IMR-90 (cell line): Measurements from ENCODE around the gene SLC52A3. TPM values are rescaled to one million over a fixed set of nuclear protein-coding genes. Genes with fewer than 3 reads are reported as not detected.

Experiments used
- ATAC-seq: fragments of 200-7000 bp; cut with Tn5 transposase; 2 replicates; pipeline ENCODE4 v1.9.1; 2020; ENCODE audit warnings: low read depth, mild to moderate bottlenecking, moderate library complexity
- BruUV-seq: library from RNA; stranded (reverse); fragments of 400-500 nt; replicated peaks from 2 replicates; lab custom pipeline; 2021; lab: Mats Ljungman, UMichigan
- CTCF ChIA-PET: fragments of 300-600 bp; formaldehyde crosslinking; extraction: SDS; loops from one replicate; lab custom pipeline; 2021; ENCODE audit warnings: antibody characterized with exemption; lab: Yijun Ruan, JAX
- POLR2A ChIA-PET: fragments of 300-600 bp; sonication (Branson Sonifier 250); formaldehyde crosslinking; loops from one replicate; lab custom pipeline; 2022; ENCODE audit warnings: antibody characterized with exemption; ENCODE audit not compliant: unreplicated experiment; lab: Charles Lee
- DNase-seq: peaks from one replicate; pipeline ENCODE4 v3.0.0; 2013
- H2AFZ ChIP-seq: replicated peaks from 2 replicates; pipeline ENCODE3; 2013; ENCODE audit warnings: low read length, mild to moderate bottlenecking; ENCODE audit not compliant: poor library complexity
- H2AK5ac ChIP-seq: 2 replicates; pipeline ENCODE4 v1.6.1; 2013; ENCODE audit warnings: low read depth, low read length, inconsistent platforms
- H2AK9ac ChIP-seq: replicated peaks from 2 replicates; pipeline ENCODE3; 2013; ENCODE audit warnings: mild to moderate bottlenecking, low read depth, low read length, moderate library complexity; ENCODE audit not compliant: poor library complexity
- H2BK120ac ChIP-seq: 2 replicates; pipeline ENCODE4 v1.6.1; 2013; ENCODE audit warnings: low read depth, low read length, inconsistent platforms
- H2BK15ac ChIP-seq: 3 replicates; pipeline ENCODE4 v1.6.1; 2013; ENCODE audit warnings: low read depth, low read length, inconsistent platforms
- H2BK20ac ChIP-seq: 2 replicates; pipeline ENCODE4 v1.6.1; 2013; ENCODE audit warnings: low read depth, mild to moderate bottlenecking, inconsistent platforms, low read length, moderate library complexity
- H2BK5ac ChIP-seq: 2 replicates; pipeline ENCODE4 v1.6.1; 2013; ENCODE audit warnings: mild to moderate bottlenecking, low read depth, low read length, inconsistent platforms; ENCODE audit not compliant: poor library complexity, severe bottlenecking
- H3K14ac ChIP-seq: replicated peaks from 2 replicates; pipeline ENCODE4 v1.6.1; 2013; ENCODE audit warnings: low read depth, low read length, inconsistent platforms
- H3K18ac ChIP-seq: 2 replicates; pipeline ENCODE4 v1.6.1; 2013; ENCODE audit warnings: low read depth, low read length, control low read depth
- H3K23ac ChIP-seq: 2 replicates; pipeline ENCODE4 v1.6.1; 2013; ENCODE audit warnings: low read depth, low read length, inconsistent platforms
- H3K27ac ChIP-seq: 2 replicates; pipeline ENCODE4 v1.5.1; 2013; ENCODE audit warnings: mild to moderate bottlenecking, control low read depth, low read length; ENCODE audit not compliant: insufficient read depth
- H3K27me3 ChIP-seq: 2 replicates; pipeline ENCODE4 v1.6.1; 2013; ENCODE audit warnings: low read length; ENCODE audit not compliant: control insufficient read depth, insufficient read depth
- H3K36me3 ChIP-seq: 2 replicates; pipeline ENCODE4 v1.6.1; 2013; ENCODE audit warnings: low read length, mixed read lengths; ENCODE audit not compliant: control insufficient read depth, insufficient read depth
- H3K4ac ChIP-seq: 2 replicates; pipeline ENCODE4 v1.6.1; 2013; ENCODE audit warnings: low read depth, low read length, inconsistent platforms
- H3K4me1 ChIP-seq: 2 replicates; pipeline ENCODE4 v1.6.1; 2013; ENCODE audit warnings: low read length, mixed read lengths; ENCODE audit not compliant: control insufficient read depth, insufficient read depth
- H3K4me2 ChIP-seq: 2 replicates; pipeline ENCODE4 v1.6.1; 2013; ENCODE audit warnings: low read depth, mild to moderate bottlenecking, control low read depth, low read length, moderate library complexity
- H3K4me3 ChIP-seq: 2 replicates; pipeline ENCODE4 v1.5.1; 2013; ENCODE audit warnings: low read depth, mild to moderate bottlenecking, control low read depth, low read length, moderate library complexity; ENCODE audit not compliant: insufficient read depth
- H3K56ac ChIP-seq: 2 replicates; pipeline ENCODE4 v1.6.1; 2013; ENCODE audit warnings: low read length, inconsistent platforms; ENCODE audit not compliant: insufficient read depth; ENCODE audit errors: extremely low read depth
- H3K79me1 ChIP-seq, 2 experiments: 2 replicates each; pipeline ENCODE4 v1.6.1; 2013; ENCODE audit warnings: low read length in 2 of 2, inconsistent platforms in 1 of 2, low read depth in 1 of 2
- H3K9ac ChIP-seq: 2 replicates; pipeline ENCODE4 v1.6.1; 2013; ENCODE audit warnings: low read depth, low read length, control low read depth
- H3K9me1 ChIP-seq: 2 replicates; pipeline ENCODE4 v1.6.1; 2013; ENCODE audit warnings: low read length, inconsistent platforms; ENCODE audit not compliant: insufficient read depth
- H3K9me3 ChIP-seq: 2 replicates; pipeline ENCODE4 v1.6.1; 2013; ENCODE audit warnings: low read length; ENCODE audit not compliant: control insufficient read depth, insufficient read depth
- H4K20me1 ChIP-seq: 2 replicates; pipeline ENCODE4 v1.6.1; 2013; ENCODE audit warnings: low read length, inconsistent platforms; ENCODE audit not compliant: insufficient read depth
- H4K5ac ChIP-seq: 2 replicates; pipeline ENCODE4 v1.6.1; 2013; ENCODE audit warnings: mild to moderate bottlenecking, low read depth, low read length, control low read depth
- H4K8ac ChIP-seq, 2 experiments: 2 replicates each; pipeline ENCODE4 v1.6.1; 2013; ENCODE audit warnings: low read depth in 2 of 2, low read length in 2 of 2, control low read depth in 1 of 2, inconsistent platforms in 1 of 2
- H4K91ac ChIP-seq: 2 replicates; pipeline ENCODE4 v1.6.1; 2013; ENCODE audit warnings: low read depth, low read length, inconsistent platforms; ENCODE audit not compliant: insufficient read depth
- CHD1 ChIP-seq: IDR thresholded peaks from 2 replicates; pipeline ENCODE4 v1.6.1; 2012; ENCODE audit warnings: low read depth, low read length, improper control_type of control experiment
- WGBS, 2 experiments: methylation state at CpG; one replicate each; pipeline versions ENCODE4 v1.1.5 to v1.1.7; 2013; ENCODE audit warnings: missing lambda C conversion rate in 2 of 2; ENCODE audit not compliant: insufficient read length in 1 of 2; ENCODE audit errors: extremely low coverage in 2 of 2; 5-methylcytosine and 5-hydroxymethylcytosine counted together
- dilution Hi-C: fragments of 300-500 bp; cut with HindIII; formaldehyde crosslinking; loops from one replicate; pipeline ENCODE4 v1.14.3; 2018; ENCODE audit warnings: low sequenced_read_pairs; ENCODE audit not compliant: unreplicated experiment
- in situ Hi-C: fragments of 300-500 bp; cut with MboI; formaldehyde crosslinking; loops from 3 replicates; pipeline ENCODE4 v1.14.3; 2019; ENCODE audit warnings: low sequenced_read_pairs, inconsistent platforms, mixed read lengths
- intact Hi-C: fragments of 100-400 bp; cut with micrococcal nuclease; formaldehyde crosslinking; loops from 2 replicates; pipeline ENCODE4 v1.10.0; 2022
- polyA plus RNA-seq, 3 experiments: library from polyadenylated mRNA; depleted of rRNA; stranded (reverse); fragments of >200 nt; gene quantifications; 2 replicates each; pipeline ENCODE4 v1.2.3, GENCODE V29; 2012; ENCODE audit warnings: low replicate concordance in 1 of 3
- total RNA-seq: library from RNA; depleted of rRNA; stranded (reverse); fragments of >200 nt; gene quantifications from 2 replicates; pipeline ENCODE4 v1.2.3, GENCODE V29; 2012

SLC52A3 gene
- total and polyA plus RNA-seq, 2 of the 4 experiments (the other 2 are of a cell fraction) = not detected

DNA sequence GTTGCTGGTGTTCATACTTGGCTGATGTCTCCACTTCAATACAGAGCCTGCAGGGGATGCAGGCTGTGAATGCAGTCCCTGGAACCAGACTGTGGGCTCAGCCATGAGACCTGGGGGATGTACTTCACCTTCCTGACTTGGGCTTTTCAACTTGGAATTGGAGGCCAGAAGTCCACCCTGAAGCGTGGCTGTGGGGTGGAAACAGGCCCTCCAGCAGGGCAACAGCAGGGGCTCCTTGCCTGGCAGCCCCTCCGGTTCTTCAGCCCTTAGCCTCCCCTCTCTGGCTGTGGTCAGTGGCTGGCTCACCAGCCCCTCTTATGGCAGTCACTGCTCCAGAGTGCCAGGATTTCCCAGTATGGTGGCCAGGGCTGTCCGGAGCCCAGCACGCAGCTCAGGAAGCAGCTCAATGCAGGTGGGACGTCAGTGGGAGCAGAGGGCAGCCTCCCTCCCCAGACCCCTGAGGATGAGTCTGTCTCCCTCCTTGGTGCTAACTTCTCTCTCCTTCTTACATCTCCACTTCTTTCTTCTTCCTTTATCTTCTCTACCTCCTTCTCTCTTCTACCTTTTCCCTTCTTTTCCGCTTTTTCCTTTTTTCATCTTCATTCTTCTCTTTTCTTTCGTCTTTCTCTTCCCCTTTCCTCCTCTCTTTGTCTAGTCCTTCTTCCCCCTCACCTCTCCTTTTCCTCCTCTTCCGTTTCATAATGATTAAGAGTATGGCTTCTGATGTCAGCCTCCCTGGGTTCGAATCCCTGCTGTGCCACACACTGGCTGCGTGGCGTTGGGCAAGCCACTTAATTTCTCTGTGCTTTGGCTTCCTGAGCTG is 45.3 kb downstream of the SLC52A3 start:
- Histone ChIP-seq H3K4me2 (no peak overlapping the region), H3K79me1 (no peaks in the 10 kb centered on the region), H3K9me3 (no peaks in the 10 kb centered on the region), H3K4ac (no peak overlapping the region), H3K23ac (no peak overlapping the region), H4K5ac (no peak overlapping the region), H3K9ac (no peak overlapping the region), H3K4me3 (no peak overlapping the region), H2BK5ac (no peak overlapping the region), H3K9me1 (no peaks in the 10 kb centered on the region), H3K18ac (no peak overlapping the region), H3K36me3 (no peaks in the 10 kb centered on the region), H3K27me3 (peaks cover 45% of the 10 kb centered on the region), H2AK9ac (no peak overlapping the region), H4K20me1 (no peaks in the 10 kb centered on the region; the same call in 1 of the 2 replicates), H3K4me1 (no peaks in the 10 kb centered on the region), H3K56ac (no peak overlapping the region), H4K8ac (no peak overlapping the region), H2AFZ (no peak overlapping the region), H2BK120ac (no peak overlapping the region), H3K14ac (no peak overlapping the region), H2AK5ac (no peak overlapping the region), H2BK20ac (no peak overlapping the region), H4K91ac (no peak overlapping the region), H2BK15ac (no peak overlapping the region), H3K27ac (no peak overlapping the region)
- intact Hi-C loops = no loop called here
- WGBS, 2 experiments = 38 to 78% methylated on average over 2 to 3 of the region's 11 CpGs
- BruUV-seq = no TSS peak
- dilution Hi-C loops = no loop called here
- POLR2A ChIA-PET = no interaction called here
- CTCF ChIA-PET = interaction anchor here (0.5 kb wide), 1 partner anchor 124 kb away, joined by 3 read pairs; no protein-coding TSS in a partner anchor
- TF ChIP-seq CHD1 = no peak
- in situ Hi-C loops = no loop called here
- ATAC-seq (no peak), DNase-seq (no peak)
